B cell (primary cell): ENCODE results near the gene LDLRAD3. TPM values are rescaled to one million over a fixed set of nuclear protein-coding genes. Genes with fewer than 3 reads are reported as not detected.

Experiments
- ATAC-seq: fragments of 200-7000 bp; cut with Tn5 transposase; one replicate; pipeline ENCODE4 v1.10.0; 2021; ENCODE audit warnings: low read depth, mild to moderate bottlenecking, moderate number of reproducible peaks, moderate library complexity
- CTCF ChIA-PET: fragments of 350-600 bp; sonication (Branson Sonifier 250); formaldehyde crosslinking; loops from one replicate; lab custom pipeline; 2021; ENCODE audit warnings: antibody characterized with exemption, inconsistent platforms; lab: Charles Lee
- POLR2A ChIA-PET: fragments of 350-600 bp; sonication (Branson Sonifier 250); formaldehyde crosslinking; loops from one replicate; lab custom pipeline; 2021; ENCODE audit warnings: antibody characterized with exemption; lab: Charles Lee
- DNase-seq: peaks from one replicate; pipeline ENCODE4 v3.0.0; 2013
- H2AFZ ChIP-seq: 2 replicates; pipeline ENCODE4 v1.6.1; 2012; ENCODE audit warnings: mild to moderate bottlenecking, low read depth, low read length; ENCODE audit not compliant: insufficient read depth, poor library complexity, severe bottlenecking
- H3K27ac ChIP-seq, 2 donors: 1 replicate in 1 of 2; 2 replicates in 1 of 2; pipeline ENCODE4 v1.5.1; 2012 to 2013; ENCODE audit warnings: low read length in 2 of 2, mild to moderate bottlenecking in 2 of 2, moderate library complexity in 1 of 2
- H3K27me3 ChIP-seq, 4 experiments: fragments of 200-600 bp in 1 of 4; sonication (generic) in 1 of 4; replicated peaks in 1 of 4; 1 replicate in 2 of 4; 2 replicates in 2 of 4; pipeline versions ENCODE4 v1.6.1 to v1.7.0; 2013 to 2016; ENCODE audit warnings: low read length in 3 of 4, mild to moderate bottlenecking in 2 of 4, mixed read lengths in 1 of 4, moderate library complexity in 1 of 4; ENCODE audit not compliant: insufficient read depth in 4 of 4, control insufficient read depth in 3 of 4; ENCODE audit errors: control extremely low read depth in 1 of 4
- H3K36me3 ChIP-seq, 2 experiments: replicated peaks in 1 of 2; 1 replicate in 1 of 2; 2 replicates in 1 of 2; pipeline versions ENCODE4 v1.6.1 to v1.7.1; 2013; ENCODE audit warnings: low read length in 1 of 2; ENCODE audit not compliant: insufficient read depth in 2 of 2, control insufficient read depth in 1 of 2; ENCODE audit errors: control extremely low read depth in 1 of 2, extremely low read depth in 1 of 2
- H3K4me1 ChIP-seq, 2 donors: fragments of 200-600 bp in 1 of 2; sonication (generic) in 1 of 2; 1 replicate in 1 of 2; 2 replicates in 1 of 2; pipeline versions ENCODE4 v1.5.1 to v1.6.1; 2013 to 2017; ENCODE audit warnings: low read length in 2 of 2; ENCODE audit not compliant: control insufficient read depth in 2 of 2, insufficient read depth in 2 of 2
- H3K4me2 ChIP-seq: replicated peaks from 2 replicates; pipeline ENCODE3; 2012; ENCODE audit warnings: mild to moderate bottlenecking, low read depth, low read length; ENCODE audit not compliant: poor library complexity, severe bottlenecking
- H3K4me3 ChIP-seq, 5 experiments: fragments of 200-600 bp in 1 of 5; sonication (generic) in 1 of 5; 1 replicate in 3 of 5; 2 replicates in 2 of 5; pipeline versions ENCODE4 v1.5.1 to v1.7.0; 2011 to 2016; ENCODE audit warnings: low read length in 4 of 5, mild to moderate bottlenecking in 4 of 5, low read depth in 2 of 5, control low read depth in 1 of 5, moderate library complexity in 1 of 5; ENCODE audit not compliant: insufficient read depth in 1 of 5; ENCODE audit errors: control extremely low read depth in 1 of 5, extremely low read depth in 1 of 5
- H3K79me2 ChIP-seq: fragments of 200-600 bp; sonication (generic); one replicate; pipeline ENCODE4 v1.6.0; 2016; ENCODE audit warnings: low read length; ENCODE audit not compliant: control insufficient read depth, insufficient read depth
- H3K9ac ChIP-seq: fragments of 200-600 bp; sonication (generic); 2 replicates; pipeline ENCODE4 v1.6.1; 2017; ENCODE audit warnings: mild to moderate bottlenecking, low read length, moderate library complexity
- H3K9me3 ChIP-seq, 3 donors: one replicate each; pipeline versions ENCODE4 v1.6.1 to v1.7.1; 2013; ENCODE audit warnings: low read length in 2 of 3; ENCODE audit not compliant: control insufficient read depth in 2 of 3, insufficient read depth in 1 of 3; ENCODE audit errors: control extremely low read depth in 1 of 3
- H4K20me1 ChIP-seq: 2 replicates; pipeline ENCODE4 v1.6.0; 2012; ENCODE audit warnings: mild to moderate bottlenecking, low read length; ENCODE audit not compliant: insufficient read depth, control insufficient read depth, poor library complexity, severe bottlenecking
- H3K27ac Mint-ChIP-seq: one replicate; pipeline ENCODE4 v1.8.0; 2021; ENCODE audit warnings: mixed read lengths
- H3K27me3 Mint-ChIP-seq: one replicate; pipeline ENCODE4 v1.8.0; 2021; ENCODE audit warnings: mixed read lengths
- H3K4me1 Mint-ChIP-seq: one replicate; pipeline ENCODE4 v1.8.0; 2021; ENCODE audit warnings: mixed read lengths
- H3K4me3 Mint-ChIP-seq: one replicate; pipeline ENCODE4 v1.8.0; 2021; ENCODE audit warnings: mixed read lengths
- H3K9me3 Mint-ChIP-seq: one replicate; pipeline ENCODE4 v1.8.0; 2022; ENCODE audit warnings: mixed read lengths; ENCODE audit not compliant: insufficient read depth
- EZH2 ChIP-seq: IDR thresholded peaks from 2 replicates; pipeline ENCODE4 v1.6.1; 2012; ENCODE audit warnings: borderline replicate concordance, low read depth, mild to moderate bottlenecking, moderate library complexity, low read length; ENCODE audit not compliant: insufficient read depth, poor library complexity, severe bottlenecking
- WGBS: methylation state at CpG from one replicate; pipeline ENCODE4 v1.1.5; 2013; ENCODE audit warnings: missing lambda C conversion rate; ENCODE audit not compliant: insufficient coverage; 5-methylcytosine and 5-hydroxymethylcytosine counted together
- intact Hi-C: fragments of 100-400 bp; cut with micrococcal nuclease; formaldehyde crosslinking; loops from one replicate; pipeline ENCODE4 v1.10.0; 2022
- polyA plus RNA-seq: library from polyadenylated mRNA; depleted of rRNA; stranded (reverse); fragments of >200 nt; gene quantifications from 2 replicates; pipeline ENCODE4 v1.2.3, GENCODE V29; 2012
- total RNA-seq, 2 donors: library from RNA; stranded (reverse); fragments of 120-200 nt in 1 of 2; gene quantifications; 1 replicate in 1 of 2; 2 replicates in 1 of 2; pipeline versions ENCODE4 v1.2.3 to v1.2.4, GENCODE V29; 2013 to 2022
- TF ChIP-seq, protein P1 (sequence below): fragments of 200-600 bp; IDR thresholded peaks from one replicate; pipeline ENCODE4 v1.8.0; 2022; ENCODE audit warnings: antibody characterized with exemption, mild to moderate bottlenecking

Gene LDLRAD3
- total and polyA plus RNA-seq, 2 donors (not counting 1 experiment from before 2014, with no cell fraction given): 0.01 TPM; not detected in 1

DNA sequence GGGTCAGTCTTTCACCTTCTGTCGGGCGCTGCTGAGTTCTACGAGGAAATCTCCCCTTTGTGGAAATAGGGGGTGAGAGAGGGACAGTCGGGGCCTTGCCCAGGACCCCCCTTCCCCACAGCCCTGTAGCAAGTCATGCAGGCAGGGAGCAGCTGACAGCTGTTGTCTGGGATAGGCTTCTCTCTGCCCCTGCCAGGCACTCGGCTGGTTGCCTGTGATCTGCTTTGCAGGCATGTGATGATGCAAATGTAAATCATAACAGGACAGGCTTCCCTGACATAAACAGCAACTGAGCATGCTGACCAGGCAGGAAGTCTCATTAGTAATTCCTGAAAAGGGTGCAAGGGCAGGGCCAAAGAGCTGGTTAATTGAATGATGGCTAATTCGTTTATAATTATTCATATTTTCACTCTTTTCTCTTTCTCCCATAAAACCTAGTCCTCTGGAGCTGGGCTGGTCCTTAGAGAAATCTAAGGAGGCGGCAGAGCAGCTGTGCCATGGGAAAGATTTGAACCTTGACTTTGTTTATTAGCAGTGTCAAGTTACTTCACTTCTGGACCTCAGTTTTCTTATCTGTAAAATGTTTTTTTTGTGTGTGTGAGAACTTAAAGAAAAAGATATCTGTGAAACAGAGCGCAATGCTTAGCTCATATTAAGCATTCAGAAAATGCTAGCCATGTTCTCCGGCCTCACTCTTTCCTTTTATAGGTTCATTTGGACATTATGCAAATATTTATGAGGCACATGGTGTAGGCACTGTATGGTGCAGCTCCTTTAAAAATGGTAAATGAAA is 129.7 kb downstream of the LDLRAD3 start:
- TF ChIP-seq, protein P1, sequence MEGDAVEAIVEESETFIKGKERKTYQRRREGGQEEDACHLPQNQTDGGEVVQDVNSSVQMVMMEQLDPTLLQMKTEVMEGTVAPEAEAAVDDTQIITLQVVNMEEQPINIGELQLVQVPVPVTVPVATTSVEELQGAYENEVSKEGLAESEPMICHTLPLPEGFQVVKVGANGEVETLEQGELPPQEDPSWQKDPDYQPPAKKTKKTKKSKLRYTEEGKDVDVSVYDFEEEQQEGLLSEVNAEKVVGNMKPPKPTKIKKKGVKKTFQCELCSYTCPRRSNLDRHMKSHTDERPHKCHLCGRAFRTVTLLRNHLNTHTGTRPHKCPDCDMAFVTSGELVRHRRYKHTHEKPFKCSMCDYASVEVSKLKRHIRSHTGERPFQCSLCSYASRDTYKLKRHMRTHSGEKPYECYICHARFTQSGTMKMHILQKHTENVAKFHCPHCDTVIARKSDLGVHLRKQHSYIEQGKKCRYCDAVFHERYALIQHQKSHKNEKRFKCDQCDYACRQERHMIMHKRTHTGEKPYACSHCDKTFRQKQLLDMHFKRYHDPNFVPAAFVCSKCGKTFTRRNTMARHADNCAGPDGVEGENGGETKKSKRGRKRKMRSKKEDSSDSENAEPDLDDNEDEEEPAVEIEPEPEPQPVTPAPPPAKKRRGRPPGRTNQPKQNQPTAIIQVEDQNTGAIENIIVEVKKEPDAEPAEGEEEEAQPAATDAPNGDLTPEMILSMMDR: no peak
- DNase-seq (no peak), ATAC-seq (no peak)
- H3K27me3 Mint-ChIP-seq: peaks cover 17% of the 10 kb centered on the region
- H3K27ac Mint-ChIP-seq: no peak overlapping the region
- H3K27me3 ChIP-seq: no peaks in the 10 kb centered on the region
- no peak overlapping the region for H3K4me2 ChIP-seq
- no peak overlapping the region for H3K4me3 Mint-ChIP-seq
- H3K27ac ChIP-seq: no peak overlapping the region
- peaks cover 0 to 11% (median 0%) of the 10 kb centered on the region in 3 donors for H3K9me3 ChIP-seq
- no peak overlapping the region for H2AFZ ChIP-seq
- H3K9me3 Mint-ChIP-seq: no peaks in the 10 kb centered on the region
- no peak overlapping the region for H3K4me3 ChIP-seq
- H3K4me1 Mint-ChIP-seq: no peaks in the 10 kb centered on the region
- H3K36me3 ChIP-seq: no peaks in the 10 kb centered on the region
- H3K9ac ChIP-seq: no peak overlapping the region
- H4K20me1 ChIP-seq: no peaks in the 10 kb centered on the region
- ChIA-PET CTCF (no interaction called here), POLR2A (no interaction called here)
- intact Hi-C loops: no loop called here
- WGBS: 67% methylated on average over 4 of the region's 9 CpGs
- no peaks in the 10 kb centered on the region for H3K79me2 ChIP-seq
- H3K4me1 ChIP-seq: no peaks in the 10 kb centered on the region

DNA sequence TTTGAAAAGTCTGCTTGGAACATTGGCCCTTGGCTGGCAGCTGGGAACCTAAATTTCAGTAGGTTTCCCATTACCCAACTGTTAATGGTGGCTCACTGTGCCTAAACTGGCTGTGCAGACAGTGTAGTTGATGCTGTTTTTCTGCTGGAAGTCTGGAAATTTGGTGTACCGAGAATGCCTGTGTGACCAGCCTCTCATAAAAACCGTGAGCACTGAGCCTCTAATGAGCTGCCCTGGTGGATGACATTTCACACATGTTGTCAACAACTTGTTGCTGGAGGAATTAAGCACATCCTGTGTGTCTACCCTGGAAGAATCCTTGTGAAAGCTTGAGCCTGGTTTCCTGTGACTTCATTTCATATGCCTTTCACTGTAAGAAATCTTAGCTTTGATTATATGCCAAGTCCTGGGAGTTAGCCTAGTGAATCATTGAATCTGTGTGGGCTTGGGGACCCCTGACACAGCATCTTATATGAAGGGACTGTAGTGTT is 131.1 kb downstream of the LDLRAD3 start:
- H3K27ac ChIP-seq: no peak overlapping the region
- ATAC-seq (no peak), DNase-seq (no peak)
- no peak overlapping the region for H2AFZ ChIP-seq
- H3K4me2 ChIP-seq: no peak overlapping the region
- H3K9me3 Mint-ChIP-seq: no peaks in the 10 kb centered on the region
- H3K4me3 Mint-ChIP-seq: no peak overlapping the region
- TF ChIP-seq EZH2: no peak
- TF ChIP-seq, protein P1: no peak
- CTCF ChIA-PET: no interaction called here
- no peaks in the 10 kb centered on the region for H3K79me2 ChIP-seq
- intact Hi-C loops: no loop called here
- H3K27me3 Mint-ChIP-seq: peaks cover 20% of the 10 kb centered on the region
- H3K9ac ChIP-seq: no peak overlapping the region
- H4K20me1 ChIP-seq: no peaks in the 10 kb centered on the region
- no peaks in the 10 kb centered on the region for H3K4me1 ChIP-seq
- no peak overlapping the region for H3K4me3 ChIP-seq
- no peaks in the 10 kb centered on the region for H3K27me3 ChIP-seq
- WGBS: 73% methylated on average over 2 of the region's 2 CpGs
- POLR2A ChIA-PET: no interaction called here
- no peaks in the 10 kb centered on the region for H3K4me1 Mint-ChIP-seq
- H3K27ac Mint-ChIP-seq: no peak overlapping the region
- no peaks in the 10 kb centered on the region for H3K36me3 ChIP-seq
- H3K9me3 ChIP-seq: peaks cover 0 to 15% (median 0%) of the 10 kb centered on the region in 3 donors
